PC-3 (cell line): ENCODE results near the gene TOR2A. TPM values are rescaled to one million over a fixed set of nuclear protein-coding genes. Genes with fewer than 3 reads are reported as not detected.

ENCODE experiments used
- ATAC-seq: fragments of 200-7000 bp; cut with Tn5 transposase; 2 replicates; pipeline ENCODE4 v1.9.1; 2020; ENCODE audit warnings: mild to moderate bottlenecking, moderate library complexity
- BruUV-seq: library from RNA; stranded (reverse); fragments of 400-500 nt; replicated peaks from 2 replicates; lab custom pipeline; 2021; lab: Mats Ljungman, UMichigan
- CTCF ChIA-PET: fragments of 300-600 bp; sonication (Branson Sonifier 250); formaldehyde crosslinking; loops from one replicate; lab custom pipeline; 2022; ENCODE audit warnings: antibody characterized with exemption; lab: Charles Lee
- POLR2A ChIA-PET: fragments of 300-600 bp; sonication (Branson Sonifier 250); formaldehyde crosslinking; loops from one replicate; lab custom pipeline; 2022; ENCODE audit warnings: antibody characterized with exemption; ENCODE audit not compliant: unreplicated experiment; lab: Charles Lee
- DNase-seq: peaks from one replicate; pipeline ENCODE4 v3.0.0-alpha.2; 2015
- H2AFZ ChIP-seq: fragments of 300-600 bp; sonication (generic); 2 replicates; pipeline ENCODE4 v1.6.0; 2016; ENCODE audit warnings: antibody characterized with exemption, low read length
- H3F3A ChIP-seq: fragments of 300-600 bp; sonication (generic); one replicate; pipeline ENCODE4 v1.6.0; 2017; ENCODE audit warnings: antibody characterized with exemption, low read length, control low read depth, mild to moderate bottlenecking; ENCODE audit not compliant: unreplicated experiment
- H3K27ac ChIP-seq: fragments of 300-600 bp; sonication (generic); 2 replicates; pipeline ENCODE4 v1.5.1; 2016; ENCODE audit warnings: mild to moderate bottlenecking, low read length
- H3K27me3 ChIP-seq: fragments of 300-600 bp; sonication (generic); 2 replicates; pipeline ENCODE4 v1.6.1; 2016; ENCODE audit warnings: low read length, mixed read lengths
- H3K36me3 ChIP-seq: fragments of 300-600 bp; sonication (generic); 2 replicates; pipeline ENCODE4 v1.6.1; 2016; ENCODE audit warnings: low read depth, mixed run types, low read length, mixed read lengths
- H3K4me1 ChIP-seq: fragments of 300-600 bp; sonication (generic); 2 replicates; pipeline ENCODE4 v1.5.1; 2016; ENCODE audit warnings: low read length; ENCODE audit not compliant: insufficient read depth
- H3K4me2 ChIP-seq: fragments of 300-600 bp; sonication (generic); 2 replicates; pipeline ENCODE4 v1.6.0; 2016; ENCODE audit warnings: low read length
- H3K4me3 ChIP-seq: fragments of 300-600 bp; sonication (generic); 2 replicates; pipeline ENCODE4 v1.5.1; 2016; ENCODE audit warnings: mild to moderate bottlenecking, low read length, mixed read lengths
- H3K79me2 ChIP-seq: fragments of 300-600 bp; sonication (generic); 2 replicates; pipeline ENCODE4 v1.6.1; 2017; ENCODE audit warnings: low read length, mixed read lengths
- H3K9ac ChIP-seq: fragments of 300-600 bp; sonication (generic); 2 replicates; pipeline ENCODE4 v1.6.0; 2016; ENCODE audit warnings: mild to moderate bottlenecking, low read length
- H3K9me2 ChIP-seq: fragments of 300-600 bp; sonication (generic); replicated peaks from 2 replicates; pipeline ENCODE4 v1.6.1; 2016; ENCODE audit warnings: mixed run types, low read length, mixed read lengths
- H3K9me3 ChIP-seq: fragments of 300-600 bp; sonication (generic); 2 replicates; pipeline ENCODE4 v1.6.1; 2016; ENCODE audit warnings: low read length, mixed read lengths
- H4K20me1 ChIP-seq: fragments of 300-600 bp; sonication (generic); 2 replicates; pipeline ENCODE4 v1.6.1; 2016; ENCODE audit warnings: low read length, mixed read lengths
- EZH2 ChIP-seq: fragments of 300-600 bp; sonication (generic); IDR thresholded peaks from one replicate; pipeline ENCODE4 v1.6.1; 2017; ENCODE audit warnings: antibody characterized with exemption, mild to moderate bottlenecking, low read length; ENCODE audit not compliant: unreplicated experiment
- EZH2phosphoT487 ChIP-seq: fragments of 300-600 bp; sonication (generic); IDR thresholded peaks from 2 replicates; pipeline ENCODE4 v1.6.1; 2018; ENCODE audit warnings: mild to moderate bottlenecking, antibody characterized with exemption, low read length, borderline replicate concordance
- intact Hi-C: fragments of 100-400 bp; cut with micrococcal nuclease; formaldehyde crosslinking; loops from 2 replicates; pipeline ENCODE4 v1.9.0; 2023
- total RNA-seq: library from RNA; depleted of rRNA; stranded (reverse); fragments of >200 nt; gene quantifications from 2 replicates; pipeline ENCODE4 v1.2.3, GENCODE V29; 2014
- TF ChIP-seq, protein P1 (sequence below): fragments of 300-600 bp; sonication (generic); conservative IDR thresholded peaks from 2 replicates; pipeline ENCODE4 v1.5.1; 2017; ENCODE audit warnings: antibody characterized with exemption, low read depth, mild to moderate bottlenecking, low read length

The TOR2A gene
- total RNA-seq, 1 experiment from 2014 or later = 14.1 TPM

DNA sequence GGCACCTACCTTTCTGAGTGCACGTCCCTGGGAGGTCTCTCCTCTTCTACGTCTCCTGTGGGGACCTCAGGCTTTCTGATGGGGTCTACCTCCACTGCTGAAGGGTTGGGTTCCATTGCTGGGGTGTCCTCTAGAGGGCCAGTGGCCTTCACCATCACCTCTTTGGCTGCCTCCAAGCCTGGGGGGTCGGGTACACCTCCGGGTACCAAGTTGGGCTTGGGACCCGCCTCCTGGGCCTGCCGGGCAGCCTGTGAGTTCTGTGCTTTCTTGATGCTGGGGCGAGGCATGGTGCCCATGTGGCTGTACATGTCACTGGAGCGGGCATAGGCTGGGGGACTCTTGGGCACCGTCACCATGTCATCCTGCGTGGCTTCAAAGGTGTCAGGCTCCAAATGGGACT lies 38.9 kb upstream of the TOR2A start:
- Histone ChIP-seq H3K27ac (no peak overlapping the region), H3K9me3 (no peaks in the 10 kb centered on the region), H3K4me1 (peaks cover 4% of the 10 kb centered on the region; the same call in 1 of the 2 replicates), H3K9ac (no peak overlapping the region), H4K20me1 (no peaks in the 10 kb centered on the region), H3K27me3 (no peaks in the 10 kb centered on the region), H3K79me2 (no peaks in the 10 kb centered on the region), H3K4me3 (no peak overlapping the region), H3K4me2 (no peak overlapping the region), H3K36me3 (no peaks in the 10 kb centered on the region), H3K9me2 (no peaks in the 10 kb centered on the region), H2AFZ (no peak overlapping the region), H3F3A (no peaks in the 10 kb centered on the region)
- ATAC-seq = no peak
- intact Hi-C loops = no loop called here
- DNase-seq = no peak
- ChIA-PET POLR2A (no interaction called here), CTCF (no interaction called here)
- TF ChIP-seq EZH2phosphoT487 (no peak), EZH2 (no peak)
- TF ChIP-seq, protein P1, sequence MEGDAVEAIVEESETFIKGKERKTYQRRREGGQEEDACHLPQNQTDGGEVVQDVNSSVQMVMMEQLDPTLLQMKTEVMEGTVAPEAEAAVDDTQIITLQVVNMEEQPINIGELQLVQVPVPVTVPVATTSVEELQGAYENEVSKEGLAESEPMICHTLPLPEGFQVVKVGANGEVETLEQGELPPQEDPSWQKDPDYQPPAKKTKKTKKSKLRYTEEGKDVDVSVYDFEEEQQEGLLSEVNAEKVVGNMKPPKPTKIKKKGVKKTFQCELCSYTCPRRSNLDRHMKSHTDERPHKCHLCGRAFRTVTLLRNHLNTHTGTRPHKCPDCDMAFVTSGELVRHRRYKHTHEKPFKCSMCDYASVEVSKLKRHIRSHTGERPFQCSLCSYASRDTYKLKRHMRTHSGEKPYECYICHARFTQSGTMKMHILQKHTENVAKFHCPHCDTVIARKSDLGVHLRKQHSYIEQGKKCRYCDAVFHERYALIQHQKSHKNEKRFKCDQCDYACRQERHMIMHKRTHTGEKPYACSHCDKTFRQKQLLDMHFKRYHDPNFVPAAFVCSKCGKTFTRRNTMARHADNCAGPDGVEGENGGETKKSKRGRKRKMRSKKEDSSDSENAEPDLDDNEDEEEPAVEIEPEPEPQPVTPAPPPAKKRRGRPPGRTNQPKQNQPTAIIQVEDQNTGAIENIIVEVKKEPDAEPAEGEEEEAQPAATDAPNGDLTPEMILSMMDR = no peak
- BruUV-seq = no TSS peak

DNA sequence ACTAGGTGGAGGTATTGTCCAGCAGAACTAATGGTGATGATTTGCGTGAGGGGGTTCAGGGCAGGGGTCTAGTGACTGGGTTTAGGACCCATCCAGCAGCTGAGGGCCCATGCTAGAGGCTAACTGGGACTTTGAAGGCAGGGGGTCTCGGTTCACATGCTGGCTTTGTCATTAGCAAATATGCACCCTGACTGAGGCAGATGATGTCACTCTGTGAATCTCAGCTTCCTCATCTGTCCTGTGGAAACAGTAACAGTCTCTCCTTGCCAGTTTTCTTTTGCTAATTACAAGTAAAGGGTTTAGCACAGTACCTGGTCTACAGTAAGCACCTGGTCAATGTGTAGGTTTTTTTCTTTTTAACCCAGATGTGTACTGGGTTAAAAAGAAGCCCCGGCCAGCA lies 38.2 kb upstream of the TOR2A start:
- H3K27ac ChIP-seq = no peak overlapping the region
- ATAC-seq (no peak), DNase-seq (no peak)
- H4K20me1 ChIP-seq = no peaks in the 10 kb centered on the region
- no peaks in the 10 kb centered on the region for H3F3A ChIP-seq
- ChIA-PET POLR2A (no interaction called here), CTCF (interaction anchor here (0.7 kb wide), 1 partner anchor 96 kb away, joined by 3 read pairs; no protein-coding TSS in a partner anchor)
- no peaks in the 10 kb centered on the region for H3K9me2 ChIP-seq
- H3K4me3 ChIP-seq = no peak overlapping the region
- intact Hi-C loops = no loop called here
- H3K79me2 ChIP-seq = no peaks in the 10 kb centered on the region
- no peaks in the 10 kb centered on the region for H3K36me3 ChIP-seq
- no peak overlapping the region for H2AFZ ChIP-seq
- H3K27me3 ChIP-seq = no peaks in the 10 kb centered on the region
- no peak overlapping the region for H3K4me2 ChIP-seq
- no peaks in the 10 kb centered on the region for H3K9me3 ChIP-seq
- H3K9ac ChIP-seq = no peak overlapping the region
- H3K4me1 ChIP-seq = peaks cover 4% of the 10 kb centered on the region; the same call in 1 of the 2 replicates
- no peak for TF ChIP-seq EZH2phosphoT487
- TF ChIP-seq EZH2 = no peak
- TF ChIP-seq, protein P1 = no peak
- BruUV-seq = no TSS peak

DNA sequence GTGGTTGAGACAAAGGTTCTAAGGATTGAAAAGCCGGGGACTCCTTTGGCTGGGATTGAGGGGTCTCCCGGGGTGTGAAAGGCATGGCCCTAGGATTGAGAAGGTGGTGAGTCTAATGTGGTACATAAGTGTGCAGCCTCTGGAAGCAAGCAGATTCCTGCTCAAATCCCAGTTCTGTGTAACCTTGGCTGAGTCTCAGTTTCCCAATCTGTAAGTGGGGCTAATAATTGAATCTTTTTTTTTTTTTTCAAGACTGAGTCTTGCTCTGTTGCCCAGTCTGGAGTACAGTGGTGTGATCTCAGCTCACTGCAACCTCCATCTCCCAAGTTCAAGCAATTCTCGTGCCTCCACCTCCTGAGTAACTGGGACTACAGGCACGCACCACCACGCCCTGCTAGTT lies 37.5 kb upstream of the TOR2A start:
- intact Hi-C loops = no loop called here
- POLR2A ChIA-PET = no interaction called here
- no peaks in the 10 kb centered on the region for H3F3A ChIP-seq

More for the DNA sequence above, 37.5 kb upstream of the TOR2A start:
- no peak overlapping the region for H3K4me2 ChIP-seq
- no peaks in the 10 kb centered on the region for H3K79me2 ChIP-seq
- peaks cover 4% of the 10 kb centered on the region; the same call in 1 of the 2 replicates for H3K4me1 ChIP-seq
- H3K9ac ChIP-seq = no peak overlapping the region
- CTCF ChIA-PET = no interaction called here
- H3K27me3 ChIP-seq = no peaks in the 10 kb centered on the region
- DNase-seq (no peak), ATAC-seq (no peak)
- H3K36me3 ChIP-seq = no peaks in the 10 kb centered on the region
- no peaks in the 10 kb centered on the region for H3K9me3 ChIP-seq
- H2AFZ ChIP-seq = no peak overlapping the region
- H3K27ac ChIP-seq = no peak overlapping the region
- no peaks in the 10 kb centered on the region for H3K9me2 ChIP-seq
- no TSS peak for BruUV-seq
- H4K20me1 ChIP-seq = no peaks in the 10 kb centered on the region
- H3K4me3 ChIP-seq = no peak overlapping the region
- TF ChIP-seq, protein P1 = no peak
- TF ChIP-seq EZH2phosphoT487 = no peak
- no peak for TF ChIP-seq EZH2
